Measurements from ENCODE around the gene RGS1.

DNA sequence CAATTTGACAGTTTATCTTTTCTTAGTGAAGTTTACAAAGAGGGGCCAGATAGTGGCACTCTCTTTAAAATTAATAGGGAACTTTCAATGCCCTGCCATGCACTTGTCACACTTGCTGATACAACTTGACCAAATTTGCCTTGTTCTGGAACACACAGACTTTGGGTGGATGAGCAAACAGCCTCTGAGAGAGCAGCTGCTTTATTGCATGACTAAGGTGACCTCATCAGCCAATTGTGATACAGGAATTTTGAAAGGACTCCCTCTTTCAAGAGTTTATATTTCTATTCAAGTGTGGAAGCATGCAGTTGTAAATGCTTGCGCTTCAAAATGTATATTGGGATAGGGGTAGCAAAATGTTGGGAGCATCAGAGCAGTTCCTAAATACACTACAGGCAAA is 2.1 kb upstream of the RGS1 start:
- TF ChIP-seq, protein P1, sequence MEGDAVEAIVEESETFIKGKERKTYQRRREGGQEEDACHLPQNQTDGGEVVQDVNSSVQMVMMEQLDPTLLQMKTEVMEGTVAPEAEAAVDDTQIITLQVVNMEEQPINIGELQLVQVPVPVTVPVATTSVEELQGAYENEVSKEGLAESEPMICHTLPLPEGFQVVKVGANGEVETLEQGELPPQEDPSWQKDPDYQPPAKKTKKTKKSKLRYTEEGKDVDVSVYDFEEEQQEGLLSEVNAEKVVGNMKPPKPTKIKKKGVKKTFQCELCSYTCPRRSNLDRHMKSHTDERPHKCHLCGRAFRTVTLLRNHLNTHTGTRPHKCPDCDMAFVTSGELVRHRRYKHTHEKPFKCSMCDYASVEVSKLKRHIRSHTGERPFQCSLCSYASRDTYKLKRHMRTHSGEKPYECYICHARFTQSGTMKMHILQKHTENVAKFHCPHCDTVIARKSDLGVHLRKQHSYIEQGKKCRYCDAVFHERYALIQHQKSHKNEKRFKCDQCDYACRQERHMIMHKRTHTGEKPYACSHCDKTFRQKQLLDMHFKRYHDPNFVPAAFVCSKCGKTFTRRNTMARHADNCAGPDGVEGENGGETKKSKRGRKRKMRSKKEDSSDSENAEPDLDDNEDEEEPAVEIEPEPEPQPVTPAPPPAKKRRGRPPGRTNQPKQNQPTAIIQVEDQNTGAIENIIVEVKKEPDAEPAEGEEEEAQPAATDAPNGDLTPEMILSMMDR (IDR thresholded peaks at IDR 0.05): no peak
- TF ChIP-seq POLR2A (IDR thresholded peaks at IDR 0.05): no peak
